ENCODE measurements around the gene GAS7.

The GAS7 gene

DNA sequence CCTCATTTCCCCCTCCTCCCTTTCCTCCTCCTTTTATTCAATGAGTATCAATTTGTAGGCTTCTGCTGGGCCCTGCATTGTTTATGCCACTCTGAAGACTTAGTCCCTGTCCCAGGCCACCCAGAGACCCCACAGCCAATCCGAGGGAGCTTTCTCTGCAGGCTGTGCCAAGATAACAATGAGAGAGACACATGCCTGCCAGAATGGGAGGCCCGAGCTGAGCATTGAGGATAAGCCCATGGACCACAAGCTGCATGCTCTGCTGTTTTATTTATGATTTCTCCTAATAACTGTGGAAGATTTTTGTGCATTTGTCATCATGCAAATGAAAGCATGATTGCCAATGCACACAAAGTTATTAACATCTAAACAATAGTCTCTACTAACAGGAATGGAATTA lies 296.3 kb downstream of the GAS7 start:
- H3K4me3 ChIP-seq (ENCODE audit: control insufficient read depth in 1 of 7, extremely low read depth in 1 of 7, insufficient read depth in 4 of 7, low read depth in 2 of 7, low read length in 6 of 7), result no peak overlapping the region
- ChIA-PET CTCF (no interaction called here), POLR2A (no interaction called here)
- no peaks in the 10 kb centered on the region for H3K9me3 ChIP-seq (ENCODE audit: control extremely low read depth in 1 of 5, control insufficient read depth in 4 of 5, insufficient read depth in 2 of 5, low read depth in 1 of 5, low read length in 4 of 5)
- no peak for DNase-seq
- 67% methylated on average over 2 of the region's 2 CpGs for WGBS (ENCODE audit: insufficient coverage)
- no peaks in the 10 kb centered on the region for H3K4me1 ChIP-seq (ENCODE audit: control extremely low read depth in 1 of 4, control insufficient read depth in 4 of 4, insufficient read depth in 4 of 4, low read length in 3 of 4)
- no peaks in the 10 kb centered on the region for H3K36me3 ChIP-seq (ENCODE audit: control insufficient read depth in 4 of 4, insufficient read depth in 4 of 4, low read length in 3 of 4)
- H3K27me3 ChIP-seq (replicated peaks in 2 of 5; ENCODE audit: control insufficient read depth in 4 of 5, insufficient read depth in 5 of 5, low read length in 4 of 5), result peaks cover 0 to 43% (median 4%) of the 10 kb centered on the region in 5 experiments
- no peak overlapping the region for H3K27ac ChIP-seq (ENCODE audit: insufficient read depth in 1 of 2, low read depth in 1 of 2, low read length in 2 of 2, poor library complexity in 1 of 2, severe bottlenecking in 2 of 2)

DNA sequence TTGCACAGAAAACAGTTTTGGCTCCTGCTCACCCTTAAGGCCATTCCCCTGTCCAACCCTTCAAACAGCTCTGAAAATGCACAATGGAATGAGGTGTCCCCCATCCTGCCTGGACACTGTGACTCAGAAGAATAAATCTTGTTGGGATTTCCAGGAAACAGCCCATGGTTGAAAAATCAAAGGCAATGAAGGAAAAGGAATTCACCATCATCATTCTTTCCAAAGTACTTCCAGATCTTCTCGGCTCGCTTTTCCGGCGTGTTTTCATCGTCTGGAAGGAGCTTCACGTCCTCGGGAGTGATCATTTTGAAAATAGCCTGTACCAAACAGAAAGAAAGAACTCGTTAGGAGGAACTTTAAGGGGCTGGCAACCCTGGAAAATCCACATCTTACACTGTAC lies 297.6 kb downstream of the GAS7 start:
- 29% methylated on average over 3 of the region's 8 CpGs for WGBS (ENCODE audit: insufficient coverage)
- no peak for DNase-seq
- CTCF ChIA-PET, result no interaction called here

DNA sequence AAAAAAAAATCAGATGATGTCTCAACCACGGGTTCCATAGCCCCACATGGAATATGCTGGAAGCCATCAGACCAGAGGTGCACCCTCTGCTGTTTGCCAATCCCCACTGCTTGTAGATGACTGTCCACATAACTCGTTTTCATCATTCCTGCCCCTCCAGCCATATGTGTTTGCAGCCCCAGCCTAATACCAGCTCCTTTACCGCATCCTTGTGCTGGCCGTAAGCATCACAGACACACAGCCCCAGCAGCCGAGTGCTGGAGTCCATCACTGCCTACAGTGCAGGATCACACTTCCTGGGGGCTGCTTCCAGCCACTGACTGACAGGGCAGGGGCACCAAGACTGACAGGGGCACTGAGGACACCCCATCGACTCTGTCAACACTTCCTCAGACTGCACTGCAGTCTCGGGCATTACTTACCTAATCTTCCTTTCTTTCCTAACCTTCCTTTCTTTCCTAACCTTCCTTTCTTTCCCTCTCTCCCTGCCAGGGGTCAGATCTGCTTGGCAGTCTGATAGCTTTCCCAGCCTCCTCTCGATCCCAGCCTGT lies 298.3 kb downstream of the GAS7 start:
- 41% methylated on average over 7 of the region's 8 CpGs for WGBS (ENCODE audit: insufficient coverage)
- peaks cover 0 to 43% (median 7%) of the 10 kb centered on the region in 5 experiments for H3K27me3 ChIP-seq (replicated peaks in 2 of 5; ENCODE audit: control insufficient read depth in 4 of 5, insufficient read depth in 5 of 5, low read length in 4 of 5)
- ChIA-PET POLR2A (no interaction called here), CTCF (no interaction called here)
- no peaks in the 10 kb centered on the region for H3K9me3 ChIP-seq (ENCODE audit: control extremely low read depth in 1 of 5, control insufficient read depth in 4 of 5, insufficient read depth in 2 of 5, low read depth in 1 of 5, low read length in 4 of 5)
- no peak overlapping the region for H3K27ac ChIP-seq (ENCODE audit: insufficient read depth in 1 of 2, low read depth in 1 of 2, low read length in 2 of 2, poor library complexity in 1 of 2, severe bottlenecking in 2 of 2)
- no peak for DNase-seq
- no peaks in the 10 kb centered on the region for H3K36me3 ChIP-seq (ENCODE audit: control insufficient read depth in 4 of 4, insufficient read depth in 4 of 4, low read length in 3 of 4)
- H3K4me3 ChIP-seq (ENCODE audit: control insufficient read depth in 1 of 7, extremely low read depth in 1 of 7, insufficient read depth in 4 of 7, low read depth in 2 of 7, low read length in 6 of 7), result no peak overlapping the region
- H3K4me1 ChIP-seq (ENCODE audit: control extremely low read depth in 1 of 4, control insufficient read depth in 4 of 4, insufficient read depth in 4 of 4, low read length in 3 of 4), result no peaks in the 10 kb centered on the region

More for the DNA sequence above, 297.6 kb downstream of the GAS7 start:
- POLR2A ChIA-PET, result interaction anchor here (0.6 kb wide), 1 partner anchor 23 kb away, joined by 7 read pairs; no protein-coding TSS in a partner anchor
- no peak overlapping the region for H3K27ac ChIP-seq (ENCODE audit: insufficient read depth in 1 of 2, low read depth in 1 of 2, low read length in 2 of 2, poor library complexity in 1 of 2, severe bottlenecking in 2 of 2)
- no peaks in the 10 kb centered on the region for H3K36me3 ChIP-seq (ENCODE audit: control insufficient read depth in 4 of 4, insufficient read depth in 4 of 4, low read length in 3 of 4)
- H3K4me3 ChIP-seq (ENCODE audit: control insufficient read depth in 1 of 7, extremely low read depth in 1 of 7, insufficient read depth in 4 of 7, low read depth in 2 of 7, low read length in 6 of 7), result no peak overlapping the region
- peaks cover 0 to 43% (median 7%) of the 10 kb centered on the region in 5 experiments for H3K27me3 ChIP-seq (replicated peaks in 2 of 5; ENCODE audit: control insufficient read depth in 4 of 5, insufficient read depth in 5 of 5, low read length in 4 of 5)
- H3K9me3 ChIP-seq (ENCODE audit: control extremely low read depth in 1 of 5, control insufficient read depth in 4 of 5, insufficient read depth in 2 of 5, low read depth in 1 of 5, low read length in 4 of 5), result no peaks in the 10 kb centered on the region
- H3K4me1 ChIP-seq (ENCODE audit: control extremely low read depth in 1 of 4, control insufficient read depth in 4 of 4, insufficient read depth in 4 of 4, low read length in 3 of 4), result no peaks in the 10 kb centered on the region

DNA sequence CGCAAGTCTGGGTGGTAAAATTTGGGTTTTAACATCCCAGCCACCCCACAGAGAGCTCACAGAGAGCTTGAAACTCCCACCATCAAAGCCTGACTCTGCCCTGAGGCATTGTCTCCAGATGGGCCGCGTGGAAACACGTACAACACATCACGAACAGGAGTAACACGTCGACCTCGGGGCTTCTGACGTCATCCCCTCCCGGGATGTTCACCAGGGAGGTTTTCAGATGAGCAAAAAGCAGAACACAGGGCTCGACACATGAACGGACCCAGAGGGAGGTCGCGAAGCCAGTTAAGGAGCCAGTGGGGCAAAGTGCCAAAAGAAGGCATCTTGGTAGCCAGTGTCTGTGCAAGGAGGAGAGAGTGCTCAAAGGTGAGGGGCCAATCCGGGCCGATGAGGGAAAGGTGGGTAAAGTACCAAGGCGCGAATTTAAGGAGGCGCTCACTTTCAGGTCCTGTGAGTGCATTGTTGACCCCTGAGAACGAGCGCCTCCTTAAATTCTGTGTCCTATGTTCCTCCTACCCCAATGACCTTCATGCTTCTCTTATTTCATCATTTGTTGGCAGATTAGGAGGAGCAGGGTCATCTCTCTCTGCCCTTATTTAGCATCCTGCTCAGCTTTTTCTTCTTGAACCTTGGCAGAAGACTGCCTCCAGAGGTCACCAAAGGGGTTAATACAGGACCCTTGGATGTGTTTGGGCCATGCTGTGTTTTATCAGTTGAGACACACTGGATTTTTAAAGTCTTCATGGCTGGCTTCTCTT lies 298.9 kb downstream of the GAS7 start:
- 87% methylated on average over 19 of the region's 21 CpGs for WGBS (ENCODE audit: insufficient coverage)
- Histone ChIP-seq H3K27ac (ENCODE audit: insufficient read depth in 1 of 2, low read depth in 1 of 2, low read length in 2 of 2, poor library complexity in 1 of 2, severe bottlenecking in 2 of 2) (no peak overlapping the region), H3K4me3 (ENCODE audit: control insufficient read depth in 1 of 7, extremely low read depth in 1 of 7, insufficient read depth in 4 of 7, low read depth in 2 of 7, low read length in 6 of 7) (no peak overlapping the region), H3K4me1 (ENCODE audit: control extremely low read depth in 1 of 4, control insufficient read depth in 4 of 4, insufficient read depth in 4 of 4, low read length in 3 of 4) (no peaks in the 10 kb centered on the region), H3K27me3 (replicated peaks in 2 of 5; ENCODE audit: control insufficient read depth in 4 of 5, insufficient read depth in 5 of 5, low read length in 4 of 5) (peaks cover 0 to 42% (median 8%) of the 10 kb centered on the region in 5 experiments), H3K36me3 (ENCODE audit: control insufficient read depth in 4 of 4, insufficient read depth in 4 of 4, low read length in 3 of 4) (no peaks in the 10 kb centered on the region), H3K9me3 (ENCODE audit: control extremely low read depth in 1 of 5, control insufficient read depth in 4 of 5, insufficient read depth in 2 of 5, low read depth in 1 of 5, low read length in 4 of 5) (peaks cover 0 to 2% (median 0%) of the 10 kb centered on the region in 5 experiments)
- CTCF ChIA-PET, result no interaction called here
- DNase-seq, result no peak
- POLR2A ChIA-PET, result no interaction called here

DNA sequence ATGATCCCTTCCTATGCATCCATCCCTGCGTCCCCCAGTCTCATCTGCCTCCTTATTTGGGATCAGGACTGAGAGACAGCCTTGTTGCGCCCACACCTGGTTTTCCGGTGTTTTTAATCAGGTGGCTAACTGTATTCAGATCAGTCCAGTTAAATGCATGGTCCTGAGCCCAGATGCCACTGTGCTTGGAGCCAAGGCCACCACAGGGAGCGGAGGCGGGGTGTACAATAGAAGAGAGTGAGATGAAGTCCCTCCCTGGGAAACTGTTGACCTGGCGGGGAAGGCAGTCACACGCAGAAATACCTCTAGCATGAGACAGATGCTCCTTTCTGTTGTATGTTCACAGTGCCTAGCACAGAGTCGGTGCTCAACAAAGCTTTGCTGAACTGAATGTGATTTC lies 299.6 kb downstream of the GAS7 start:
- H3K27ac ChIP-seq (ENCODE audit: insufficient read depth in 1 of 2, low read depth in 1 of 2, low read length in 2 of 2, poor library complexity in 1 of 2, severe bottlenecking in 2 of 2), result no peak overlapping the region
- 93% methylated on average over 7 of the region's 8 CpGs for WGBS (ENCODE audit: insufficient coverage)
- CTCF ChIA-PET, result no interaction called here
- no peaks in the 10 kb centered on the region for H3K36me3 ChIP-seq (ENCODE audit: control insufficient read depth in 4 of 4, insufficient read depth in 4 of 4, low read length in 3 of 4)
- H3K4me1 ChIP-seq (ENCODE audit: control extremely low read depth in 1 of 4, control insufficient read depth in 4 of 4, insufficient read depth in 4 of 4, low read length in 3 of 4), result no peaks in the 10 kb centered on the region
- no peak overlapping the region for H3K4me3 ChIP-seq (ENCODE audit: control insufficient read depth in 1 of 7, extremely low read depth in 1 of 7, insufficient read depth in 4 of 7, low read depth in 2 of 7, low read length in 6 of 7)
- POLR2A ChIA-PET, result no interaction called here
- peaks cover 0 to 4% (median 0%) of the 10 kb centered on the region in 5 experiments for H3K9me3 ChIP-seq (ENCODE audit: control extremely low read depth in 1 of 5, control insufficient read depth in 4 of 5, insufficient read depth in 2 of 5, low read depth in 1 of 5, low read length in 4 of 5)
- DNase-seq, result no peak
- peaks cover 0 to 42% (median 9%) of the 10 kb centered on the region in 5 experiments for H3K27me3 ChIP-seq (replicated peaks in 2 of 5; ENCODE audit: control insufficient read depth in 4 of 5, insufficient read depth in 5 of 5, low read length in 4 of 5)

DNA sequence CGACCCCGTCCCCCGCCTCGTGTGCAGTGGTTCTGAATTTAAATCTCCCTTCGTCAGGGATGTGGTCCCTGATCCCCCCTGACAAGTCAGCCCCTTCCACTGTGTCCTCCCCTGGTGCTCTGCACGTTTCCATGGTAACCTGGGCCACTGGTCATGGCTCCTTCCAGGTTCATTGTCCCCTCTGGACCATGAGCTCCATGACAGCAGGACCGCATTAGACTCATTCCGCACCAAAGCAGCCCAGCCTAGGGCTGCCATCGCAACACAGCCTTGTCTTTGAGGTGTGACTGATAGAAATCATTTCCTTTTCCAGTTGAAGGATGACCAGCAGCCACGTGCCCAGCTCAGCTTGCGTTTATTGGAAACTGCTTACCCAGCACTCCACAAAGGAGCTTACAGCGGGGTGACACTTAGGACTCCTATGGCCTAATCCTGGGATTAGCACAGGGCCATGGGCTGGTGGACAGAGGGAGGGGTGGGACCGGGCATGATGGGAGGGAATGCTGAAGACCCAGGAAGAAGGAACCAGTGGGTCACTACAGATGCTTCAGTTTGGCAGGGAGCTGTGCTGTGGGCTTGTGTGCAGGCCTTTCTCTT lies 300.9 kb downstream of the GAS7 start:
- H3K27ac ChIP-seq (ENCODE audit: insufficient read depth in 1 of 2, low read depth in 1 of 2, low read length in 2 of 2, poor library complexity in 1 of 2, severe bottlenecking in 2 of 2), result no peak overlapping the region
- 88% methylated on average over 9 of the region's 13 CpGs for WGBS (ENCODE audit: insufficient coverage)
- DNase-seq, result no peak

DNA sequence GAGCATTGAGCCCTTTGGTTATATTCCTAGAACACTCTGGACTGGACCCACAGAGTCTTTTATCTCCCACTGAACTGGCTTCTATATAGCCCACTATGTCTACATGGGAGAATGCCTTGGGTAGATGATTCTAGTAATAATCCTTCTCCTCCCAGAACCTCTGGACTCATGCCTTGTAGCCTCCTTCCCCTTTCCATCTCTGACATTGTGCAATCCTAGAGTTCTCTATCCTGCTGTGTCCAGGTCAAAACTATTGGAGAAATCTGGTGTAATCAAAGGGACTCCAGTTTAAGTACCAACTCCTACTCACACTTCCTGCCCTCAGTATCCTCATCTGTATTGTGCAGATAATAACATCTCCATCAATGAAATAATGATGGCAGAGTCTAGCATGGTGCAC lies 302.5 kb downstream of the GAS7 start:
- peaks cover 0 to 4% (median 0%) of the 10 kb centered on the region in 5 experiments for H3K9me3 ChIP-seq (ENCODE audit: control extremely low read depth in 1 of 5, control insufficient read depth in 4 of 5, insufficient read depth in 2 of 5, low read depth in 1 of 5, low read length in 4 of 5)
- H3K27me3 ChIP-seq (replicated peaks in 2 of 5; ENCODE audit: control insufficient read depth in 4 of 5, insufficient read depth in 5 of 5, low read length in 4 of 5), result peaks cover 0 to 26% (median 9%) of the 10 kb centered on the region in 5 experiments
- POLR2A ChIA-PET, result no interaction called here
- CTCF ChIA-PET, result no interaction called here
- no peak overlapping the region for H3K27ac ChIP-seq (ENCODE audit: insufficient read depth in 1 of 2, low read depth in 1 of 2, low read length in 2 of 2, poor library complexity in 1 of 2, severe bottlenecking in 2 of 2)
- DNase-seq, result no peak
- H3K36me3 ChIP-seq (ENCODE audit: control insufficient read depth in 4 of 4, insufficient read depth in 4 of 4, low read length in 3 of 4), result no peaks in the 10 kb centered on the region
- no peak overlapping the region for H3K4me3 ChIP-seq (ENCODE audit: control insufficient read depth in 1 of 7, extremely low read depth in 1 of 7, insufficient read depth in 4 of 7, low read depth in 2 of 7, low read length in 6 of 7)
- H3K4me1 ChIP-seq (ENCODE audit: control extremely low read depth in 1 of 4, control insufficient read depth in 4 of 4, insufficient read depth in 4 of 4, low read length in 3 of 4), result no peaks in the 10 kb centered on the region

More for the DNA sequence above, 300.9 kb downstream of the GAS7 start:
- CTCF ChIA-PET, result interaction anchor here (0.9 kb wide), 1 partner anchor 9 kb away, joined by 3 read pairs; no protein-coding TSS in a partner anchor
- Histone ChIP-seq H3K27me3 (replicated peaks in 2 of 5; ENCODE audit: control insufficient read depth in 4 of 5, insufficient read depth in 5 of 5, low read length in 4 of 5) (peaks cover 0 to 39% (median 9%) of the 10 kb centered on the region in 5 experiments), H3K9me3 (ENCODE audit: control extremely low read depth in 1 of 5, control insufficient read depth in 4 of 5, insufficient read depth in 2 of 5, low read depth in 1 of 5, low read length in 4 of 5) (peaks cover 0 to 4% (median 0%) of the 10 kb centered on the region in 5 experiments), H3K4me3 (ENCODE audit: control insufficient read depth in 1 of 7, extremely low read depth in 1 of 7, insufficient read depth in 4 of 7, low read depth in 2 of 7, low read length in 6 of 7) (no peak overlapping the region), H3K36me3 (ENCODE audit: control insufficient read depth in 4 of 4, insufficient read depth in 4 of 4, low read length in 3 of 4) (no peaks in the 10 kb centered on the region), H3K4me1 (ENCODE audit: control extremely low read depth in 1 of 4, control insufficient read depth in 4 of 4, insufficient read depth in 4 of 4, low read length in 3 of 4) (no peaks in the 10 kb centered on the region)
- POLR2A ChIA-PET, result no interaction called here
